Gastrocnemius medialis (tissue), 4 donors: ENCODE results near the gene KLHL26.

ENCODE experiments used
- CTCF ChIP-seq, 5 experiments: fragments of 450-650 bp in 3 of 5; fragments of 200-600 bp in 2 of 5; sonication (generic) in 2 of 5; IDR thresholded peaks in 4 of 5; conservative IDR thresholded peaks in 1 of 5; 1 replicate in 4 of 5; 2 replicates in 1 of 5; pipeline ENCODE4 v1.5.1; 2016 to 2019; ENCODE audit warnings: antibody characterized with exemption in 5 of 5, mild to moderate bottlenecking in 3 of 5, moderate library complexity in 3 of 5
- POLR2A ChIP-seq, 2 donors: fragments of 450-650 bp; IDR thresholded peaks; one replicate each; pipeline ENCODE4 v1.6.1; 2017; ENCODE audit warnings: antibody characterized with exemption in 2 of 2, mild to moderate bottlenecking in 2 of 2, moderate library complexity in 2 of 2

GRCh38 chr19:18662972-18663732 lies 26.3 kb downstream of the KLHL26 start:
- TF ChIP-seq CTCF (IDR thresholded peaks at IDR 0.05 in 4 of 5, conservative IDR thresholded peaks at IDR 0.05 in 1 of 5): no peak
- TF ChIP-seq POLR2A (IDR thresholded peaks at IDR 0.05): no peak
